HG02610 (cell line): ENCODE data around the gene RPAP2.
"Not testable (repeated sequence)": the region's sequence is repeated elsewhere in the genome, so short reads cannot be mapped to it uniquely, and the experiment has no call there.

Experiments
- ATAC-seq: cut with Tn5 transposase; IDR thresholded peaks from one replicate; pipeline ENCODE4 v1.9.1; 2021; ENCODE audit warnings: mild to moderate bottlenecking, moderate library complexity; ENCODE audit not compliant: unreplicated experiment

Gene RPAP2

DNA sequence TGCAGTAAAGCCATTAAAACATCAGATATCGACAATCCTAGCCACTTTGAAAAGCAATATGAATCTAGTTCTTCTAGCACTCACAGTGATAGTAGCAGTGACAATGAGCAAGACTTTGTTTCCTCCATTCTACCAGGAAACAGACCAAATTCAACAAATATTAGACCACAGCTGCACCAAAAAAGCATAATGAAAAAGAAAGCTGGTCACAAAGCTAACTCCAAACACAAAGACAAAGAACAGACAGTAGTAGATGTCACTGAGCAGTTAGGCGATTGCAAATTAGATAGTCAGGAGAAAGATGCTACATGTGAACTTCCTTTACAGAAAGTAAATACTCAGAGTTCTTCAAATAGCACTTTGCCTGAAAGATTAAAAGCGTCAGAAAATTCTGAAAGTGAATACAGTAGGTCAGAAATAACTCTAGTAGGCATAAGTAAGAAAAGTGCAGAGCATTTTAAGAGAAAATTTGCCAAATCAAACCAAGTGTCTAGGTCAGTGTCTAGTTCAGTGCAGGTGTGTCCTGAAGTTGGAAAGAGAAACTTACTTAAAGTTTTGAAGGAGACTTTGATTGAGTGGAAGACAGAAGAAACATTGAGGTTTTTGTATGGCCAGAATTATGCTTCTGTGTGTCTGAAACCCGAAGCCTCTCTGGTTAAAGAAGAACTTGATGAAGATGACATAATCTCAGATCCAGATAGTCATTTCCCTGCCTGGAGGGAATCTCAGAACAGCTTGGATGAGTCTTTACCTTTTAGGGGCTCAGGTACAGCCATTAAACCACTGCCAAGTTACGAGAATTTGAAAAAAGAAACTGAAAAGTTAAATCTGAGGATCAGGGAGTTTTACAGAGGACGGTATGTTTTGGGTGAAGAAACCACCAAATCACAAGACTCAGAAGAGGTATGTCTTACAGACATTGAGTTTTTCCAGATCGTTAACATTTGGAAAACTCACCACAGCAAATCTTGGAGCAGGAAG is 24.9 kb downstream of the RPAP2 start:
- no peak for ATAC-seq

- no peak for ATAC-seq
These were observed 25.9 kb downstream of the RPAP2 start for GRCh38 chr1:92324784-92325183.

DNA sequence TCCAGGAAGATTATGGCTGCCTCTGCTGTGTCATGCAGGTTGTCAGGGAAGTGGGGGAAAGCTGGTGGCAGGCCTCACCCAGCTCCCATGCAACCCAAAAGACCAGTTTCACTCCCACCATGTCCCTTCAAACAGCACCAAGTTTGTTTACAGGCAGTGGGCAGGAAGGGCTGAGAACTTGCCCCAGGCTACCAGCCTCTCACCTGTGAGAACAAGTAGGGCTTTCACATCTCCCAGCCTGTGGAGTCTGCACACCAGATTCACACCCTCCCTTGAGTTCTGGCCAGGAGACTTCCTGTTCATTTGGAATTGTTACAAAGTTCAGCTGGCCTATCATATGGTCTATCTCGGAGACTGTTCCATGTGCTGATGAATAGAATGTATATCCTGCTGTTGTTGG is 27.8 kb downstream of the RPAP2 start:
- no peak for ATAC-seq

DNA sequence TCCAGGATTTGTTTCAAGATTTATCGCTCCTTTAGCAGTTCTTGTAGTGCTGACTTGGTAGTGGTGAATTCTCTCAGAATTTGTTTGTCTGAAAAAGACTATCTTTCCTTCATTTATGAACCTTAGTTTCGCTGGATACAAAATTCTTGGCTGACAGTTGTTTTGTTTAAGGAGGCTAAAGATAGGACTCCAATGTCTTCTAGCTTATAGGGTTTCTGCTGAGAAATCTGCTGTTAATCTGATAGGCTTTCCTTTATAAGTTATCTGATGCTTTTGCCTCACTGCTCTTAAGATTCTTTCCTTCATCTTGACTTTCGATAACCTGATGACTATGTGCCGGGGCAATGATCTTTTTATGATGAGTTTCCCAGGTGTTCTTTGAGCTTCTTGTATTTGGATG is 28.9 kb downstream of the RPAP2 start:
- ATAC-seq: no peak

DNA sequence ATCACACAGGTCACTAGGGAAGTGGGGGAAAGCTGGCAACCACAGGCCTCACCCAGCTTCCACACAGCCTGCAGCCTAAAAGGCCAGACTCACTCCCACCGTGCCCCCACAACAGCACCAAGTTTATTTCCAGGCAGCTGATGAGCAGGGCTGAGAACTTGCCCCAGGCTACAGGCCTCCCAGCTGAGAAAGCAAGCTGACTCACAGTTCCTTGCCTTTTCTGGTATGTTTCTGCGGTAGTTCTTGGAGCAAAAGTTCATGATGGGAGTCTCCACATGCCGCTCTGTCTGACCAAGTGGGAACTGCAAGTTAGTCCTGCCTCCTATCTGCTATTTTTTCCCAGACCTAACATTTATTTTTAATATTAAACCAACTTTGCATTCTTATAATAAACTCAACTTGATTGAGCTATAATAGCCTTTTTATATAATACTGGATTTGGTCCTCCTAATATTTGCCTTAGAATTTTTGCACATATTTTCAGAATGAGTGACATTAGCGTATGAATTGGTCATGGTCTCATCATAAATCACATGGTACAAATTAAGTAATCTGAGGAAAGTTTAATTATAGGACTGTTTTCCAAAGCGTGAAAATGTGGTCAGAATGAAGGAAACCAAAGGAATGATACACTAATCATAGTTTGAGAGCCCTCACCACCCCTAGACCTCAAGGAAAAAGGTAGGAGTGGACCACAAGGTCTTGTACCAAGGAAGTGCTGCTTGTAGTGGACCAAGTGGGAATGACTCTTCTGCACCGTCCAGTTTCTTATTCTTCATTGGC is 30.7 kb downstream of the RPAP2 start:
- ATAC-seq: no peak

GRCh38 chr1:92333668-92334067 is 34.8 kb downstream of the RPAP2 start:
- no peak for ATAC-seq

GRCh38 chr1:92340154-92340553 is 41.3 kb downstream of the RPAP2 start:
- ATAC-seq: no peak

DNA sequence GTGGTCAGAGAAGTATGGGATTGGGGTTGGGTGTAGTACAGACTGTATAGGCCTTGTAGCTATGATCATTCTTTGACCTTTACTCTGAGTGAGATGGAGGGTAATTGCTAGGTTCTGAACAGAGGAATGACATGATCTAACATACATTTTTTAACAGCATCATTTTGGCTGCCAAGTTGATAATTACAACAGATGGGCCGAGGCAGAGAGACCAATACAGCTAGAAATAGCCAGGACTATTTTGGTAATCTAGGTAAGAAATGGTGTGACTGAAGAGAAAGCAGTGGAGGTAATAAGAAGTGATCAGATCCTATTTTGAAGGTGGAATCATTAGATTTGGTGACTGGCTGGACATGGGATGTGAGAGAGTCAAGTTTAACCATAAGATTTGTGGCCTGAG is 43.5 kb downstream of the RPAP2 start:
- no peak for ATAC-seq

DNA sequence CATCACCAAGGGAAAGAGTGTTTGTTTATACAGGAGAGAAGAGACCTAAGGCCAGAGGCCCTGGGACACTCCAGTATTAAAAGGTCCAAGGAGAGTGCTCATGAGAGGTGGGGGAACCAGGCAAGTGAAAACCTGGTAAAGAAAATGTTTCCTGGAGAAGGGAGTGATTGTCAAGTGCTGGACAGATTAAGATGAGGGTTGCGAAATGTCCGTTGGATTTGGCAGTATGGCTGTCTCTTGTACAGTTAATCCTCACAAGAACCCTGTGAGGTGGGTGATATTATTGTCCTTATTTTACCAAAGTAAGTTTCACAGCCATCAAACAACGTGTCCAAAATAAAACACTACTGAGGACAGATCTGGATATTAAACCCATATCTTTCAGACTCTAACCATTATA is 44.2 kb downstream of the RPAP2 start:
- ATAC-seq: no peak

DNA sequence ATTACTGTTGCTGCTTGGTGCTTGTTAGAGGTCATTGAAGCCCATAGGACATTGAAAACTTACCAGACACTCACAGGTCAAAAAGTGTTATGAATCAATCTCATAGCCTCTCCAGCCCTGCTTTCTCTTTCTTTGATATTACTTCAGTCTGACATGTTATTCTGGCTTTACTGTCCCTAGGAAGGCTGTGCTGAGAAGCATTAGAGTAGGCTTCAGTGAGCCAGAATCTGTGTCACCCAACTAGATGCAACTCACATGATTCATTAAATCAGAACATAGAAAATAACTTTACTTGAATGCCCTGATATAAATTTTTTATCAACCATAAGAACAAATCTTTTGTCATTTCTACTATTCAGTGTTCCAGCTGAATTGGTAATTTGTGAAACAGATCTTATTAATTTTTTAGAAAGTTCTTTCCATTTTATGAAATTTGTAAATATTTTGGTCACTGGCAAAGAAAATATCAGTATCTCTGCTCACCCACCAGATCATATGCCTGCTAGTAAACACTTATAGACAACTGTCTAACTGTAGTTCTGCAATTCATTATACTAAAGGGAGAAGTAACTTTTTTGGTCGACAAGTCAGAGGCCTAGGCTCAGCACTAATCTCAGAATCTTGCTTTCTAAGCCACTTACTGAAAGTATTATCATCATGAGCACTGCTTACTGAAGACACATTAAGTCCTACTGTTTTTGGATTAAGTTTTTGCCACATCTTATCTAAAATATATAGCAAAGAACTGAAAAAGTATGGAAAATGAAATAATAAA is 48.2 kb downstream of the RPAP2 start:
- no peak for ATAC-seq

- ATAC-seq: no peak
These were observed 54.0 kb downstream of the RPAP2 start for GRCh38 chr1:92352856-92353255.

DNA sequence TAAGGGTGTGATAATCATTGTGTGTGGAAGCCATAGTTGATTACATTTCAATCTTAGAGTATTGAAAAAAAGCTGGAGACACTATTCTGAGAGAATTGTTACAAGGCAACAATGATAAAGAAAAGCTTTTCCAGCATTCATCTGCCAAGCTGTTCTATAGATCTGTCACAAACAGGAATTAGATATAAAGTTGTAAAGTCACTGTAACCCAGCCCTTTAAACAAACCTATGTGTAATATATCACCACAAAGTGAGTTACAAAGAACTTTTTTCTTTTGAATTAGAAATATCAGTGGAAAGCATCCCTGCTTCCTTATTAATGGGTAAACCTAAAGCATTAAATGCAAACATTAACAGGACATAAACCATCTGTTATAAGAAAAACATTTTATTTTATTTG is 55.4 kb downstream of the RPAP2 start:
- no peak for ATAC-seq

- ATAC-seq: no peak
These were observed 58.1 kb downstream of the RPAP2 start for GRCh38 chr1:92356956-92357355.

DNA sequence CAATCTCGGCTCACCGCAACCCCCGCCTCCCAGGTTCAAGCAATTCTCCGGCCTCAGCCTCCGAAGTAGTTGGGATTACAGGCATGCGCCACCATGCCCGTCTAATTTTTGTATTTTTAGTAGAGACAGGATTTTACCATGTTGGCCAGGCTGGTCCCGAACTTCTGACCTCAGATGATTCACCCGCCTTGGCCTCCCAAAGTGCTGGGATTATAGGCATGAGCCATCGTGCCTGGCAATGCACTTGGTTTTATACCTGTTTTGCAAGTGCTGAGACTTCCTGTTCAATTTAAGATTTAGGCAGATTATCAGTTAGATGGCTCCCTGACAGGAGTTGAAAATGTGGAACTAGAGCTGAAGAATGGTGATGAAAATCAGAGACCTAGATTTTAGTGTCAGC is 60.5 kb downstream of the RPAP2 start:
- ATAC-seq: not testable (repeated sequence)

DNA sequence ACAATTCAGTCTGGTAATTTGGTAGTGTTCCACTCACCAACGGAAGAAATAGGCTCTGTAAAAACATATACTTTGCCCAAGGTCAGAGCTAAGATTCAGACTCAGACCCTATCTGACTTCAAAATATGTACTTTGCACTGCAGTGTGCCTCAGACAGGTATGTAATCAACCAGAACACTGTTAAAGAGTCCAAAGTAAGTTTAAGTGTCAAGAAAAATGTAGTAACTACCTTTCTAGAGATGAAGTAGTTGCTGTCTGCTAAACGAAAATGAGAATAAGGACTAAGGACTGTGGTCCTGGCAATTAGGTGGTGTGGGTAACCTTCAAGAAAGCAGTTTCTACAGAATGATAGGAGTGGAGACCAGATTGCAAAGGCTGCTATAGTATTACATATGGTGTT is 61.1 kb downstream of the RPAP2 start:
- ATAC-seq: no peak

GRCh38 chr1:92362970-92363369 is 64.1 kb downstream of the RPAP2 start:
- no peak for ATAC-seq

DNA sequence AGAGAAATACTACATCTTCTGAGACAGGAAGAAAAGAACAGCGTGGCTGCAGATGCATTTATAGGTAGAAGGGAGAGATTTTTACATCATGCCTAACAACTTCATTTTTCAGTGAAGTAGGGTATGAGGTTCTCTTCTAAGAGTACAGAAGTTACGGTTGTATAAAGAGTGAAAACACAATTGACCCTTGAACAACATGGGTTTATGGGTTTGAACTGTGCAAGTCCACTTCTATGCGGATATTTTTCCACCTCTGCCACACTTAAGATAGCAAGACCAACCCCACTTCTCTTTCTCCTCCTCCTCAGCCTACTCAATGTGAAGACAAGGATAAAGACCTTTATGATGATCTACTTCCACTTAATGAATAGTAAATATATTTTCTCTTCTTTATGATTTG is 64.5 kb downstream of the RPAP2 start:
- no peak for ATAC-seq

- no peak for ATAC-seq
These were observed 66.7 kb downstream of the RPAP2 start for GRCh38 chr1:92365378-92366039.

DNA sequence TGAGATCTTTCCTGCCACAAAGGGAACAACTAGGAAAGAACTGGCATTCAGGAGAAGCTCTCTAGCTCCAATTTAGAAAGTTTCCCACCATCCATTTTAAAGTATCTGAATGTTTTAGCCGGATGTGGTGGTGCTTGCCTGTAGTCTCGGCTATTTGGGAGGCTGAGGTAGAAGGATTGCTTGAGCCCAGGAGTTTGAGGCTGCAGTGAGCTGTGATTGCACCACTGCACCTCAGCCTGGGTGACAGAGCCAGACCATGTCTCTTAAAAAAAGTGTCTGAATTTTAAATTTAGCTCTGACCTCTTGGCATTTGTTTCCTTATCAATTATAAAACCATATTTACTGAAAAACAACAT is 67.2 kb downstream of the RPAP2 start:
- no peak for ATAC-seq

DNA sequence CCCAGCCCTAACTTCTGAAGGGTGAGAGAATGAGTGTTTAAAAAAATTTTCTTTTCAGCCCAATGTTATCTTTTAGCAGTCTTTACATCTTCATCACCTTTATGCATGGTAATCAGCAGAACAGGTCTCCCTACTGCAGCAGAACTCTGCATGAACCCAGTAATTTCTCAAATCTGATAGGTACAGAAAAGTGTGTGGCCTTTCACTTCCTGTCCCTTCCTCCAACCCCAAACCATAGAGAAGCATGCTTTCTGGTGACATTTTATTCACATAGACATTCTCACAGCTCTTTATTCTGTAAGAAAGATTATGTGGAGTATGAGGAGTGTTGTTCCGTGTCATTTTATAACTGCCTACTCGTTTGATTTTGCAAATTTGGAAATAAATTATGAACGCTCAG is 68.6 kb downstream of the RPAP2 start:
- no peak for ATAC-seq

DNA sequence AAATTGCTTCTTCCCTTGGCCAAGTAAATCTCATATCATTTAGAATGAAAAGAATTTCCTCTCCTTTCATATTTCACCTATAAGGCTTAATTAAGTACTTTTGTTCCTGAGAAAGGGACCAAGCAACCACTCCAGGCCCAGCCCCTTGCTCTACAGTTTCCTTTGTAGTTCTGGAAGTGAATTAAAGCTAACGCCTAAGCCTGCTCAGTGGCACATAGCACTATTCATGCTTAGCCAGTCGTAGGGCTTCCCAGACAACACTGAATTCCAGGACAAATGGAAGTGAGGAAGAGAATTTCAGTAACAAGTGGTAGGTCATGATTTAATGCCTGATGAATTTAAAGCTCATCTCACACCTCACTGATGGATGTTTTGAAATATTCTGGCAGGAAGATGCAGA is 73.3 kb downstream of the RPAP2 start:
- ATAC-seq: no peak
